Endothelial cell of umbilical vein (primary cell): ENCODE results near the gene CMTM7. TPM values are rescaled to one million over a fixed set of nuclear protein-coding genes. Genes with fewer than 3 reads are reported as not detected.

Source experiments
- BruUV-seq: library from RNA; stranded (reverse); fragments of 400-500 nt; replicated peaks from 2 replicates; lab custom pipeline; 2021; lab: Mats Ljungman, UMichigan
- CTCF ChIA-PET: fragments of 300-600, 350-600 bp; sonication (Branson Sonifier 250); formaldehyde crosslinking; loops from one replicate; lab custom pipeline; 2021; ENCODE audit warnings: antibody characterized with exemption, inconsistent platforms; lab: Charles Lee
- POLR2A ChIA-PET: fragments of 300-600, 350-600 bp; sonication (Branson Sonifier 250); formaldehyde crosslinking; loops from one replicate; lab custom pipeline; 2021; ENCODE audit warnings: antibody characterized with exemption, inconsistent platforms; lab: Charles Lee
- DNase-seq: peaks from one replicate; pipeline ENCODE4 v3.0.0-alpha.2; 2011; ENCODE audit warnings: low read depth, low spot score
- FAIRE-seq: peaks from 2 replicates; lab custom pipeline; 2011; peaks lifted over from hg19 to GRCh38; lab: Jason Lieb, UNC
- H2AFZ ChIP-seq: 2 replicates; pipeline ENCODE4 v1.6.0; 2012; ENCODE audit warnings: low read depth, low read length, control low read depth, inconsistent platforms
- H3K27ac ChIP-seq: 2 replicates; pipeline ENCODE4 v1.5.1; 2011; ENCODE audit warnings: low read depth, mild to moderate bottlenecking, control low read depth, low read length, moderate library complexity; ENCODE audit not compliant: insufficient read depth
- H3K27me3 ChIP-seq, 2 experiments: 2 replicates each; pipeline versions ENCODE4 v1.6.0 to v1.6.1; 2011; ENCODE audit warnings: low read length in 2 of 2, mixed read lengths in 1 of 2; ENCODE audit not compliant: control insufficient read depth in 2 of 2, insufficient read depth in 2 of 2
- H3K36me3 ChIP-seq, 2 experiments: 2 replicates in 1 of 2; 3 replicates in 1 of 2; pipeline ENCODE4 v1.5.1; 2011; ENCODE audit warnings: low read length in 2 of 2, mild to moderate bottlenecking in 1 of 2, moderate library complexity in 1 of 2; ENCODE audit not compliant: control insufficient read depth in 2 of 2, insufficient read depth in 2 of 2; ENCODE audit errors: extremely low read depth in 1 of 2
- H3K4me1 ChIP-seq: 3 replicates; pipeline ENCODE4 v1.5.1; 2011; ENCODE audit warnings: mild to moderate bottlenecking, low read length; ENCODE audit not compliant: control insufficient read depth, insufficient read depth; ENCODE audit errors: extremely low read depth
- H3K4me2 ChIP-seq: 2 replicates; pipeline ENCODE4 v1.6.1; 2011; ENCODE audit warnings: low read length, control low read depth, mixed read lengths; ENCODE audit not compliant: insufficient read depth
- H3K4me3 ChIP-seq, 3 experiments: fragments of 200-600 bp in 1 of 3; sonication (generic), shearing (Covaris generic) in 1 of 3; replicated peaks in 1 of 3; 2 replicates each; pipeline ENCODE4 v1.5.1; 2011 to 2016; ENCODE audit warnings: control low read depth in 3 of 3, low read length in 3 of 3, mild to moderate bottlenecking in 2 of 3, inconsistent platforms in 1 of 3, low read depth in 1 of 3, moderate library complexity in 1 of 3; ENCODE audit not compliant: insufficient read depth in 1 of 3
- H3K79me2 ChIP-seq: 2 replicates; pipeline ENCODE4 v1.6.0; 2012; ENCODE audit warnings: low read length, inconsistent platforms; ENCODE audit not compliant: control insufficient read depth, insufficient read depth
- H3K9ac ChIP-seq: replicated peaks from 2 replicates; pipeline ENCODE3; 2011; ENCODE audit warnings: low read length, control low read depth; ENCODE audit not compliant: insufficient read depth; ENCODE audit errors: extremely low read depth
- H3K9me1 ChIP-seq: replicated peaks from 3 replicates; pipeline ENCODE4 v1.6.0; 2011; ENCODE audit warnings: mild to moderate bottlenecking, low read length; ENCODE audit not compliant: control insufficient read depth, insufficient read depth; ENCODE audit errors: extremely low read depth
- H3K9me3 ChIP-seq: replicated peaks from 2 replicates; pipeline ENCODE4 v1.5.1; 2012; ENCODE audit warnings: low read length, inconsistent platforms; ENCODE audit not compliant: control insufficient read depth, insufficient read depth
- H4K20me1 ChIP-seq: replicated peaks from 2 replicates; pipeline ENCODE3; 2011; ENCODE audit warnings: mild to moderate bottlenecking, low read length; ENCODE audit not compliant: control insufficient read depth, insufficient read depth; ENCODE audit errors: extremely low read depth
- EZH2 ChIP-seq: IDR thresholded peaks from 2 replicates; pipeline ENCODE4 v1.6.1; 2012; ENCODE audit warnings: borderline replicate concordance, low read depth, mild to moderate bottlenecking, moderate library complexity, low read length, inconsistent platforms; ENCODE audit not compliant: severe bottlenecking
- FOS ChIP-seq: IDR thresholded peaks from 2 replicates; pipeline ENCODE4 v1.6.1; 2011; ENCODE audit warnings: mild to moderate bottlenecking, low read length, moderate library complexity, borderline replicate concordance; ENCODE audit not compliant: insufficient read depth
- GATA2 ChIP-seq: IDR thresholded peaks from 2 replicates; pipeline ENCODE4 v1.7.0; 2011; ENCODE audit warnings: low read depth, mild to moderate bottlenecking, moderate library complexity, mixed read lengths, low read length; ENCODE audit not compliant: insufficient read length, insufficient read depth
- JUN ChIP-seq: IDR thresholded peaks from 2 replicates; pipeline ENCODE4 v1.6.1; 2011; ENCODE audit warnings: borderline replicate concordance, low read depth; ENCODE audit not compliant: insufficient read length, insufficient read depth
- MYC ChIP-seq: IDR thresholded peaks from one replicate; pipeline ENCODE4 v1.6.1; 2011; ENCODE audit warnings: mild to moderate bottlenecking, low read depth, low read length
- POLR2A ChIP-seq: IDR thresholded peaks from 2 replicates; pipeline ENCODE4 v1.6.1; 2012; ENCODE audit warnings: low read depth, mild to moderate bottlenecking, control low read depth, low read length
- POLR2AphosphoS5 ChIP-seq: IDR thresholded peaks from 2 replicates; pipeline ENCODE4 v1.6.1; 2012; ENCODE audit warnings: low read depth, mild to moderate bottlenecking, control low read depth, low read length, moderate library complexity; ENCODE audit not compliant: insufficient read depth
- dilution Hi-C: fragments of 300-500 bp; cut with MboI; formaldehyde crosslinking; loops from one replicate; pipeline ENCODE4 v1.15.0; 2019; ENCODE audit warnings: low sequenced_read_pairs; ENCODE audit not compliant: extremely low pct_ligation_motif_present
- intact Hi-C: fragments of 100-400 bp; cut with micrococcal nuclease; formaldehyde crosslinking; loops from one replicate; pipeline ENCODE4 v1.10.0; 2022
- polyA plus RNA-seq, 4 experiments: library from polyadenylated mRNA; depleted of rRNA in 3 of 4; stranded (reverse) in 3 of 4; unstranded in 1 of 4; fragments of >200 nt; gene quantifications; 2 replicates each; pipeline versions ENCODE4 v1.2.1 to v1.2.3, GENCODE V29; 2011 to 2012; ENCODE audit warnings: missing spikeins in 1 of 4
- total RNA-seq: library from RNA; stranded (reverse); gene quantifications from 2 replicates; pipeline ENCODE4 v1.2.3, GENCODE V29; 2021
- TF ChIP-seq, protein P1 (sequence below): IDR thresholded peaks from 2 replicates; pipeline ENCODE4 v1.6.1; 2011; ENCODE audit not compliant: insufficient read depth, insufficient read length
- TF ChIP-seq, protein P2 (sequence below), 2 donors: IDR thresholded peaks; 1 replicate in 1 of 2; 2 replicates in 1 of 2; pipeline ENCODE4 v1.5.1; 2011; ENCODE audit warnings: low read length in 2 of 2, mild to moderate bottlenecking in 2 of 2, moderate library complexity in 2 of 2, control low read depth in 1 of 2, inconsistent platforms in 1 of 2, low read depth in 1 of 2; ENCODE audit not compliant: insufficient read depth in 1 of 2; ENCODE audit errors: extremely low read depth in 1 of 2

The CMTM7 gene
- total and polyA plus RNA-seq, 2 donors (not counting 3 experiments of a cell fraction or from before 2014, with no cell fraction given), result 44.7 to 88.5 TPM

DNA sequence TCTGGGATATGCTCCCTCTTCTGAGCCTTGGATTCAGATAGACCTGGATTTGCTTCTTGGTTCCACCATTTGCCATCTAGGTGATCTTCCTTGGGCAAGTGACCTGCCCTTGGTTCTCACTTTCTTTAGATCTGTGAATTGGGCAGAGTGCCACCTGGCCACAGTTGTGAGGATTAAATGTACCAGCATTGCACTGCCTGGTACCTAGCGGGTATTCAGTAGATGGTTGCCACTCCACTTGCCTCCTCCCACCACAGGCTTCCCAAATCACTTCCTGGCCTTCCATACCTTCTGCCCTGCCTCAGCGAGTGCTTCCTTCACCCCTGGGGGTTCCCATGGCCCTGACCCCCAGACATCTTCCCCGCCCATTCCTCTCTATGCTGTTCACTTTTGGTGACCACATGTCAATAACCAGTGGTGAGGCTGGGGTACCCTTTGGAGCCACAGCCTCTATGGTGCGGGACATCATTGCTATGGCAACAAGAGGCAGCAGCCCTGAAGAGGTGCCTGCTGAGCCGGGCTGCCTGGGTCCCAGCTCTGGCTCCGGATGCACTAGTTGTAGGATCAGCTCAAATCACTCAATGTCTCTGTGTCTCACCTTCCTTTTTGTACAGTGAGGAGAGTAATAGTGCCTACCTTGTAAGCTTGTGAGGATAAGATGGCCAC is 40.5 kb downstream of the CMTM7 start:
- no TSS peak for BruUV-seq
- Histone ChIP-seq H3K9me3 (no peaks in the 10 kb centered on the region), H3K36me3 (no peaks in the 10 kb centered on the region), H3K27me3 (no peaks in the 10 kb centered on the region), H3K9ac (no peak overlapping the region), H3K4me3 (no peak overlapping the region), H4K20me1 (no peaks in the 10 kb centered on the region), H3K9me1 (no peaks in the 10 kb centered on the region), H2AFZ (no peak overlapping the region), H3K27ac (no peak overlapping the region), H3K79me2 (peaks cover 42% of the 10 kb centered on the region), H3K4me2 (no peak overlapping the region), H3K4me1 (no peaks in the 10 kb centered on the region)
- CTCF ChIA-PET, result interaction anchor here (1.2 to 2.7 kb wide), 2 partner anchors 10 to 36 kb away, joined by 3 to 10 read pairs; no protein-coding TSS in a partner anchor
- DNase-seq (no peak), FAIRE-seq (no peak)
- dilution Hi-C loops (no loop called here), intact Hi-C loops (no loop called here)
- POLR2A ChIA-PET, result no interaction called here
- TF ChIP-seq, protein P1, sequence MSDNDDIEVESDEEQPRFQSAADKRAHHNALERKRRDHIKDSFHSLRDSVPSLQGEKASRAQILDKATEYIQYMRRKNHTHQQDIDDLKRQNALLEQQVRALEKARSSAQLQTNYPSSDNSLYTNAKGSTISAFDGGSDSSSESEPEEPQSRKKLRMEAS, result no peak
- no peak for TF ChIP-seq POLR2AphosphoS5
- no peak for TF ChIP-seq GATA2
- no peak for TF ChIP-seq JUN

DNA sequence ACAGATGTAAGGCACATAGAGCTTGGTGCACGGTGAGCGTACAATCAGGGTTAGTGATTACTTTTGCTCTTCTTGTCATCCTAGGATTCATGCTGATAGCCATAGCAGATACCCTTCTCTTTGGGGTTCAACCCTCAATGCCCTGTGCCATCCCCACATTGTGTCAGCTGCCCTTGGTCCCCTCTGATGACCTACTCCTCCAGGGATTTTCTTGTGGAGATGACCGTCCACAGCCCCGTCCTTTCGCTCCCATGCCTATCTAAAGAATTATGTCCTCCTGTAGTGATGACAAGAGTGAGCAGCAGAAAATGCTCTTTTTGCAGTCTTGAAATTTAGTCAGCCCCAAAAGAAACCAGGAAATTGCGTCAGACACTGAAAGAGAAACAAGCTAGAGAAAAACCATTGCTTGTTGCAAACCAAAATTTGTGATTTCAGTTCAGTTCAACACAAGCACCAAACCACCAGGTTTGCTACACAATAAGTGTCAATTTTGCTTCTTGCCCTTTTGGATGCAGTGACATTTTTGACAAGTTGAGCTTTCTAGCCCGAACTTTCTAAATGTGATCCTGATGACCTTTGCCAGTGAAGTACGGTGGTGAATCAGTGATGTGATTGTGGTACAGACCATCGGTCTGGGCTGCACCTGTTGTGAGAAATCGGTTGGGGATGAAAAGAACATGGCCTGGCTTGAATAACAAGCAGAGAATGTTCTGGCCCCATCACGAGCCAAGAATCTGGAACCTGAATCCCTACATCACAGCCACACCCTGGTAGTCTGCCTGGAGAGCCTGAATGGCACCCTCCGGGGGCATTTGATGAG is 41.3 kb downstream of the CMTM7 start:
- H3K9me1 ChIP-seq, result no peaks in the 10 kb centered on the region
- ChIA-PET POLR2A (no interaction called here), CTCF (interaction anchor here (1.2 to 2.7 kb wide), 3 partner anchors 11 to 35 kb away, joined by 3 to 10 read pairs (median 3); no protein-coding TSS in a partner anchor)
- H3K27me3 ChIP-seq, result no peaks in the 10 kb centered on the region
- H2AFZ ChIP-seq, result no peak overlapping the region
- intact Hi-C loops, result no loop called here
- peaks cover 37% of the 10 kb centered on the region for H3K79me2 ChIP-seq
- no peak overlapping the region for H3K4me3 ChIP-seq
- dilution Hi-C loops, result no loop called here
- H3K36me3 ChIP-seq, result no peaks in the 10 kb centered on the region
- FAIRE-seq, result no peak
- no peak overlapping the region for H3K27ac ChIP-seq
- DNase-seq, result no peak
- H3K9ac ChIP-seq, result no peak overlapping the region
- no TSS peak for BruUV-seq
- TF ChIP-seq FOS (no peak), MYC (no peak), EZH2 (no peak), POLR2AphosphoS5 (no peak), POLR2A (no peak), JUN (no peak), GATA2 (no peak)
- TF ChIP-seq, protein P1, result no peak
- TF ChIP-seq, protein P2, sequence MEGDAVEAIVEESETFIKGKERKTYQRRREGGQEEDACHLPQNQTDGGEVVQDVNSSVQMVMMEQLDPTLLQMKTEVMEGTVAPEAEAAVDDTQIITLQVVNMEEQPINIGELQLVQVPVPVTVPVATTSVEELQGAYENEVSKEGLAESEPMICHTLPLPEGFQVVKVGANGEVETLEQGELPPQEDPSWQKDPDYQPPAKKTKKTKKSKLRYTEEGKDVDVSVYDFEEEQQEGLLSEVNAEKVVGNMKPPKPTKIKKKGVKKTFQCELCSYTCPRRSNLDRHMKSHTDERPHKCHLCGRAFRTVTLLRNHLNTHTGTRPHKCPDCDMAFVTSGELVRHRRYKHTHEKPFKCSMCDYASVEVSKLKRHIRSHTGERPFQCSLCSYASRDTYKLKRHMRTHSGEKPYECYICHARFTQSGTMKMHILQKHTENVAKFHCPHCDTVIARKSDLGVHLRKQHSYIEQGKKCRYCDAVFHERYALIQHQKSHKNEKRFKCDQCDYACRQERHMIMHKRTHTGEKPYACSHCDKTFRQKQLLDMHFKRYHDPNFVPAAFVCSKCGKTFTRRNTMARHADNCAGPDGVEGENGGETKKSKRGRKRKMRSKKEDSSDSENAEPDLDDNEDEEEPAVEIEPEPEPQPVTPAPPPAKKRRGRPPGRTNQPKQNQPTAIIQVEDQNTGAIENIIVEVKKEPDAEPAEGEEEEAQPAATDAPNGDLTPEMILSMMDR (IDR thresholded peaks at IDR 0.05; ENCODE audit: extremely low read depth in 1 of 2, insufficient read depth in 1 of 2, low read depth in 1 of 2, low read length in 2 of 2), result no peak
- H3K4me2 ChIP-seq, result no peak overlapping the region
- no peaks in the 10 kb centered on the region for H4K20me1 ChIP-seq
- no peaks in the 10 kb centered on the region for H3K9me3 ChIP-seq
- peaks cover under 1% of the 10 kb centered on the region for H3K4me1 ChIP-seq
